Transverse colon (tissue), 4 donors: ENCODE measurements around the gene ACADL. TPM values are rescaled to one million over a fixed set of nuclear protein-coding genes. Genes with fewer than 3 reads are reported as not detected.
A peak's percentile ranks its signal among the peaks of the same experiment; 100 is the strongest.

Experiments used
- DNase-seq: peaks from one replicate; pipeline ENCODE4 v3.0.0-alpha.2; 2019
- H3K27ac ChIP-seq, 4 donors: fragments of 200-600 bp; sonication (generic); 2 replicates each; pipeline ENCODE4 v1.5.1; 2016 to 2018; ENCODE audit warnings: inconsistent platforms in 4 of 4
- H3K27me3 ChIP-seq: fragments of 200-600 bp; sonication (generic); 2 replicates; pipeline ENCODE4 v1.5.1; 2017; ENCODE audit warnings: inconsistent platforms
- H3K36me3 ChIP-seq, 4 donors: fragments of 200-600 bp; sonication (generic); 2 replicates each; pipeline ENCODE4 v1.5.1; 2017 to 2019; ENCODE audit warnings: inconsistent platforms in 4 of 4
- H3K4me1 ChIP-seq, 4 donors: fragments of 200-600 bp; sonication (generic); 2 replicates each; pipeline ENCODE4 v1.5.1; 2017 to 2020; ENCODE audit warnings: inconsistent platforms in 4 of 4
- H3K4me3 ChIP-seq, 4 donors: fragments of 200-600 bp; sonication (generic); 1 replicate in 1 of 4; 2 replicates in 3 of 4; pipeline versions ENCODE4 v1.5.1 to v1.6.1; 2017 to 2019; ENCODE audit warnings: inconsistent platforms in 4 of 4
- H3K9me3 ChIP-seq, 2 donors: fragments of 200-600 bp; sonication (generic); 2 replicates each; pipeline ENCODE4 v1.5.1; 2017 to 2019; ENCODE audit warnings: inconsistent platforms in 2 of 2
- CTCF ChIP-seq, 5 experiments: fragments of 200-600 bp in 3 of 5; fragments of 450-650 bp in 2 of 5; sonication (generic) in 3 of 5; IDR thresholded peaks; 1 replicate in 2 of 5; 2 replicates in 3 of 5; pipeline ENCODE4 v1.5.1; 2016 to 2017; ENCODE audit warnings: antibody characterized with exemption in 5 of 5, inconsistent platforms in 3 of 5, mild to moderate bottlenecking in 2 of 5, moderate library complexity in 1 of 5
- EP300 ChIP-seq: sonication (generic); formaldehyde crosslinking; IDR thresholded peaks from one replicate; pipeline ENCODE4 v1.6.1; 2017; ENCODE audit warnings: antibody characterized with exemption, low read depth
- POLR2A ChIP-seq: fragments of 450-650 bp; IDR thresholded peaks from one replicate; pipeline ENCODE4 v1.6.1; 2016; ENCODE audit warnings: antibody characterized with exemption, mild to moderate bottlenecking, moderate library complexity
- POLR2AphosphoS5 ChIP-seq, 3 donors: sonication (generic); formaldehyde crosslinking; IDR thresholded peaks; one replicate each; pipeline ENCODE4 v1.6.1; 2016; ENCODE audit warnings: antibody characterized with exemption in 3 of 3
- WGBS, 2 donors: methylation state at CpG; one replicate each; pipeline ENCODE4 v1.1.5; 2018; ENCODE audit warnings: low coverage in 1 of 2; 5-methylcytosine and 5-hydroxymethylcytosine counted together
- in situ Hi-C, 4 donors: fragments of 200-750 bp; cut with MboI; loops; one replicate each; pipeline versions ENCODE4 v1.15.0 to v1.15.1; 2017; ENCODE audit warnings: low sequenced_read_pairs in 3 of 4, low pct_ligation_motif_present in 1 of 4, low pct_unique_long_range_greater_than_20kb in 1 of 4
- intact Hi-C: fragments of 100-400 bp; cut with DNase I; formaldehyde crosslinking; loops from one replicate; pipeline ENCODE4 v1.15.1; 2023; ENCODE audit warnings: low total_unique reads
- total RNA-seq, 4 donors: library from RNA; depleted of rRNA; stranded (reverse); fragments of >200 nt; gene quantifications; one replicate each; pipeline ENCODE4 v1.1.0, GENCODE V29; 2016

The ACADL gene
- total RNA-seq, 4 donors from 2014 or later = 0.41 to 1.5 (median 1.3) TPM; not detected in 1

GRCh38 chr2:210226223-210226622 lies 976 bp upstream of the ACADL start:
- 89 to 90% methylated on average over 2 of the region's 2 CpGs for WGBS, 2 donors
- in situ Hi-C loops = no loop called here
- H3K4me1 ChIP-seq = peaks cover 0 to 11% (median 10%) of the 10 kb centered on the region in 4 donors
- TF ChIP-seq POLR2AphosphoS5 (IDR thresholded peaks at IDR 0.05) = no peak
- TF ChIP-seq CTCF (IDR thresholded peaks at IDR 0.05) = no peak
- no peak for TF ChIP-seq POLR2A
- TF ChIP-seq EP300 = no peak
- intact Hi-C loops = no loop called here
- H3K36me3 ChIP-seq = no peaks in the 10 kb centered on the region
- H3K9me3 ChIP-seq = no peaks in the 10 kb centered on the region
- H3K27me3 ChIP-seq = peaks cover 67% of the 10 kb centered on the region
- no peak overlapping the region for H3K4me3 ChIP-seq
- no peak for DNase-seq
- no peak overlapping the region for H3K27ac ChIP-seq

GRCh38 chr2:210224591-210224940 lies 681 bp downstream of the ACADL start:
- Histone ChIP-seq H3K4me1 (peaks cover 0 to 11% (median 10%) of the 10 kb centered on the region in 4 donors), H3K27ac (no peak overlapping the region), H3K9me3 (no peaks in the 10 kb centered on the region), H3K27me3 (peaks cover 80% of the 10 kb centered on the region), H3K4me3 (peak overlapping the region; percentile 25 to 56 (median 32)), H3K36me3 (no peaks in the 10 kb centered on the region)
- WGBS, 2 donors = 22% methylated on average over 5 to 21 of the region's 24 CpGs
- intact Hi-C loops = no loop called here
- DNase-seq = peak; percentile 8
- in situ Hi-C loops = loop anchor here in 3 of 4 donors (25.0 kb wide), 2 partner anchors 887 to 912 kb away; no protein-coding TSS in a partner anchor
- TF ChIP-seq CTCF (IDR thresholded peaks at IDR 0.05) (no peak), EP300 (no peak), POLR2A (no peak), POLR2AphosphoS5 (IDR thresholded peaks at IDR 0.05) (no peak)

GRCh38 chr2:210215120-210215519 lies 10.1 kb downstream of the ACADL start:
- TF ChIP-seq CTCF (IDR thresholded peaks at IDR 0.05) (no peak), EP300 (no peak), POLR2AphosphoS5 (IDR thresholded peaks at IDR 0.05) (no peak), POLR2A (no peak)
- H3K27me3 ChIP-seq = peaks cover 11% of the 10 kb centered on the region
- intact Hi-C loops (no loop called here), in situ Hi-C loops (loop anchor here in 3 of 4 donors (25.0 kb wide), 2 partner anchors 878 to 903 kb away; no protein-coding TSS in a partner anchor)
- no peaks in the 10 kb centered on the region for H3K36me3 ChIP-seq
- no peaks in the 10 kb centered on the region for H3K9me3 ChIP-seq
- WGBS, 2 donors = 34 to 50% methylated on average over 1 of the region's 1 CpG
- DNase-seq = no peak
- H3K27ac ChIP-seq = no peak overlapping the region
- no peaks in the 10 kb centered on the region for H3K4me1 ChIP-seq
- no peak overlapping the region for H3K4me3 ChIP-seq

GRCh38 chr2:210210185-210210584 lies 15.1 kb downstream of the ACADL start:
- TF ChIP-seq EP300 (no peak), CTCF (IDR thresholded peaks at IDR 0.05) (no peak), POLR2A (no peak), POLR2AphosphoS5 (IDR thresholded peaks at IDR 0.05) (no peak)
- WGBS, 2 donors = 79 to 92% methylated on average over 1 of the region's 1 CpG
- Histone ChIP-seq H3K4me3 (no peak overlapping the region), H3K4me1 (no peaks in the 10 kb centered on the region), H3K9me3 (no peaks in the 10 kb centered on the region), H3K27me3 (no peaks in the 10 kb centered on the region), H3K36me3 (no peaks in the 10 kb centered on the region), H3K27ac (no peak overlapping the region)
- intact Hi-C loops (no loop called here), in situ Hi-C loops (loop anchor here in 3 of 4 donors (25.0 kb wide), 2 partner anchors 873 to 898 kb away; no protein-coding TSS in a partner anchor)
- no peak for DNase-seq
